ENCODE measurements around the gene FLG. TPM values are rescaled to one million over a fixed set of nuclear protein-coding genes. Genes with fewer than 3 reads are reported as not detected.
A peak's percentile ranks its signal among the peaks of the same experiment; 100 is the strongest.
"Not testable (repeated sequence)": the region's sequence is repeated elsewhere in the genome, so short reads cannot be mapped to it uniquely, and the experiment has no call there.

FLG gene
- total RNA-seq (2014; rRNA removed; shearing (Covaris generic)) = 0.03 TPM in 1 of 2 replicates, not detected in the other

DNA sequence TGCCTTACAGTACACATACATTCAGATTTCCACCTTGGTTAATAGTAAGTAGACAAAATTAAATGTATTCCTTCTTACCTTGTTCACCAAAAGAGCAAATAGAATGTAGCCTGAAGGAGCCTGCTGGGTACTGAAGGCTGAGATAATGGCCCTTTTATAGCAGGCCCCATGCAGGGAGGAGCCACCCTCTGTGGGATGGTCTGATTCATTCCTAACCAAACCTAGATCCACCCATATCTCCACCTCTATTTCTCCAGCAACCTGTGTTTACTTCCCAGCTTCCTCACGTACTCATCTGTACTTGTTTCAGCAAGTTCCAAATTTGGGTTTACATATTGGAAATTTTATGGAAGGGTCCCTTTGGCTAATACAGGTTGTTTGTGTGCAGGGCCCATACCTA is at the start of gene FLG:
Gene FLG (minus strand): TSS at position 129 of the 400 bp plus-strand sequence. CDS start 9,783 bp downstream, outside the sequence.
- peak; percentile 30 for DNase-seq (ENCODE audit: low spot score)

DNA sequence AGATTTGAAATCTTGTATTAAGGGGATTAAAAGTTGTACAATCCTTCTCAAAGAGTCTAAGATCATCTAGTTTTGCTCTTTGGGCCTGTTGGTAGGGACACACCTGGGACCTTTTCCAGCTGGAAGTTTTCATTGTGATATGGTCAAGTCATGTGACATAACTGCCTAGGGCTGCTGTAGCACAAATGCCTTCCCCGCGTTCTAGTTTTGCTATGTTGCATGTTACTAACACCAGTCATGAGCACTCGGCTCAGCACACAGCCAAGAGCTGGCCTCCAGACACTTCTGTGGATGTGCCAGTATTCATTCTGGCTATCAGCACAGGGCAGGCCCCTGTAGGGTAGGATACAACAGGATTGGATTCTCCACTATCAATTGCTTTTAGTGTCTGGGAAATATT is 49.4 kb upstream of the FLG start:
- no peak for DNase-seq (ENCODE audit: low spot score)

DNA sequence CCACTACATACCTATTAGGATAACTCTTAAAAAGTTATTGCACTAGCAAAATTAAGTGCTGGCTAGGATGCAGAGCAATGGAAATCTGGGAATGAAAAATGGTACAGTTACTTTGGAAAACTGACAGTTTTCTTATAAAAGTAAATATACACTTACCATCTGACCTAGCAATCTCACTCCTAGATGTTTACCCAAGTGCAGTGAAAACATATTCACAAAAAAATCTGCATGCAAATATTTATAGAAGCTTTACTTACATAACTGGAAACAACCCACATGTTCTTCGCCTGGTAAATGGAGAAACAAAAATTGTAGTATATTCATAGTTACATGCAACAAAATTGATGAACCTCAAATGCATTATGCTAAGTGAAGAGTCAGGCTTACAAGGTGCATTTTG is 47.6 kb upstream of the FLG start:
- no peak for DNase-seq (ENCODE audit: low spot score)

DNA sequence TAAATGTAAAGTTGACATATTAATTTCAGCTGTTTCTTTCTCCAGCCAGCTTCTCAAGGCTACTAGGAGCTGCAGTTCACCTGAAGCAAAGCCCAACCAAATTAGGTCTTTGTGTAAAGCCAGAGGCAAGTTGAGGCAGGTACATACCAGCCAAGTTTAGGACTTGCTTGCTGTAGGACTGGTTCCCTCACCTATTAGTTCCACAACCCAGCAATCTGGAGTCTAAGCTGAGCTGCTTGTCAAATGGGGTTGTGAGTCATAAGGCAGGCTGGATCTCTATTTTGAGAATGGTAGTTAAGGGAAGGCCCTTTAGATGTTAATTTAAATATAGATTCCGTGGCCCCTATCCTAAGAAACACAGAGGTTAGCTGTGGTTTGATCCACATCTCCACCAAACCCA is 42.4 kb upstream of the FLG start:
- no peak for DNase-seq (ENCODE audit: low spot score)

DNA sequence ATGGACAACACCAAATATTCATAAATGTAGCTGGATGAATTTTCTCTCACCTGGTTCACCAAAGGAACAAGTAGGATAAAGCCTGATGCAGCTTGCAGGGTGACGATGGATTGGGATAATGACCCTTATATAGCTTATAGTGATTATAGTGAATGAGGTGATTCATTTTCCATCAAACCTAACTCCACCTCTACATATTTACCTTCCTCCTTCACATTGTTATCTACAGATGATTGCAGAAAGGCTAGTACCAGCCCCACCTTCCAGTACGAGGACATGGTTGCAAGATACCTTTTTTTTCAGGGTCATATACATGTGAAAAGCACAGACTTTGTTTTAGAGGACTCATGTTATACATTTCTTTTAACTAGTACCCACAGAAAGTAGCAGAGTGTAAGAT is 34.9 kb upstream of the FLG start, which contains the start of gene FLG2:
Gene FLG2 (minus strand): TSS at position 101 of the 400 bp plus-strand sequence. CDS start 1,122 bp downstream, outside the sequence.
- no peak for DNase-seq (ENCODE audit: low spot score)

GRCh38 chr1:152356736-152357135 is 31.7 kb upstream of the FLG start:
- DNase-seq (ENCODE audit: low spot score) = no peak

GRCh38 chr1:152349611-152350010 is 24.6 kb upstream of the FLG start:
- DNase-seq (ENCODE audit: low spot score) = no peak

GRCh38 chr1:152348447-152348846 is 23.4 kb upstream of the FLG start:
- peak; percentile 25 for DNase-seq (ENCODE audit: low spot score)

- peak; percentile 93 for DNase-seq (ENCODE audit: low spot score)
Observed at GRCh38 chr1:152347116-152347728, 22.2 kb upstream of the FLG start.

DNA sequence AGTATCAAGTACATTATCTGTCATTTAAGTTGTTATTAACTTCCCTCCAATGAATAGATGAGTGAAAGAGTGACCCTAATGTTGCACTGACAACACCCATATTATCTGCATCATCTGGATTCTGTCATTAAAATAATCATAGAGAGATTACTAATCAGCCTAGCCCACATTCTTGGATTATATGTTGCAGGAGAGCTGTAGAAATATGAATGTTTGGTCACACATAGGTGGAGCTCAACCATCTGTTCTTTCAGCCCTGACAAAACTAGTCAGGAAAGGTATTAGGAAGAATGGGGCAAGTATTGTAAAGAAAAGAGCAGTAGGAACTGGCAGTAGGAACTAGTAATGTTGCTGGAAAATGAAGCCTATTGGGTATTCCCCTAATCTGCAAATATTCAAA is 19.4 kb upstream of the FLG start:
- no peak for DNase-seq (ENCODE audit: low spot score)

- no peak for DNase-seq (ENCODE audit: low spot score)
Observed at GRCh38 chr1:152343006-152343405, 18.0 kb upstream of the FLG start.

GRCh38 chr1:152335399-152335798 is 10.4 kb upstream of the FLG start:
- DNase-seq (ENCODE audit: low spot score) = no peak

DNA sequence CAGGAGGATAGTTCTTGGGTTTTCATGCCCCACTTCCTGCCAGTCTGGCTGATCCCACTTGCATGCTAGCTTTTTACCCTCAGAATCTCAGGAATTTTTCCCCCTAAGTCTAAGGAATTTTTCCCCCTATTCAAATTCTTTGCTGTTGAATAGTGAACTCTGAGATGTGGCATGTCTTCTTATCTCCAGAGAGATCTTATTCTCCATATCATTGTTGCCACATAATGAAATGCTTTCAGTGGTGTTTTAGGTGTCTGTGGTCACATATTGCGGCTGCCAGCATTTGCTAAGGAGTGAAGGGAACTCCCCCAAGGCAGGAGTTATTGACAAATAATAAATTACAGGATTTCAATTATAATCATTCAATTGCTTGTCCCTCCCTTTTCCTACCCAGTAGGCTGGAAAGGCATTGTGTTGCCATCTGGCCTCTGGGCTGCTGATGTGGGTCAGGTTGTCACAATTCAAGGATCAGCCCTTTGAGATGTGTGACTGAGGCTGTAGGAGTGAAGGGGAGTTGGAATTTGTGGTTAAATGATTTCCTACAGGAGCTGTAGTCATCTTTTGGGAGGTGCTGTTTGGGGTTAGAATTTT is 3.9 kb upstream of the FLG start:
- no peak for DNase-seq (ENCODE audit: low spot score)

DNA sequence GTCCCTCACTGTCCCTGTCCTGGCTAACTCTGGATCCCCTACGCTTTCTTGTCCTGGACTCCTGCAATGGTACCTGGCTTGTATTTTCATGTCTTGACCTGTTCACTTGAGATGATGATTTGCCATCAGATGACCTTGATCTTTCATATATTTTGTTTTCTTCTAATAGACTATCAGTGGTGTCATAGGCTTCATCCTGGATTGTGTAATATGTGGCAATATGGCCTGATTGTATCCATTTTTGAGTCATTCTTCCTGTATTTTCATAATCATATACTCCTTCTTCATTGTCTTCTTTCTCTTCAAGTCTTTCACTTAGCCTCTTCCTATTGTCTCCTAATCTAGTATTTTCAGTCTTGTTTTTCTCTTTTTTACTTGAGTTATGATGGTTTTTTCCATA is 11.1 kb downstream of the FLG start:
- DNase-seq (ENCODE audit: low spot score) = no peak

DNA sequence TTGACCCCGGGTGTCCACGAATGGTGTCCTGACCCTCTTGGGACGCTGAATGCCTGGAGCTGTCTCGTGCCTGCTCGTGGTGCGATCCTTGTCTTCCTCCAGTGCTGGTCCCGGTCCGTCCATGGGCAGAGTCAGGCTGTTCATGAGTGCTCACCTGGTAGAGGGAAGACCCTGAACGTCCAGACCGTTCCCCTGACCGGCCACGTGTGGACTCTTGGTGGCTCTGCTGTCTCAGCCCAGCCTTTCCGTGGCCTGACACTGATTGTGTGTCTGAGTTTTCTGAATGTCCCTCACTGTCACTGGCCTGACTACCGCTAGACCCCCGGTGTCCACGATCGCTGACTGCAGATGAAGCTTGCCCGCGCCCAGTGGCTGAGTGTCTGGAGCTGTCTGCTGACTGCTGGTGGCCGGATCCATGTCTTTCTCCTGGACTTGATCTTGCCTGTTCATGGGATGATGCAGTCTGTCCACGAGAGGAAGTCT is 11.7 kb downstream of the FLG start:
- no peak for DNase-seq (ENCODE audit: low spot score)

- not testable (repeated sequence) for DNase-seq (ENCODE audit: low spot score)
Observed at GRCh38 chr1:152312169-152312568, 12.9 kb downstream of the FLG start.

DNA sequence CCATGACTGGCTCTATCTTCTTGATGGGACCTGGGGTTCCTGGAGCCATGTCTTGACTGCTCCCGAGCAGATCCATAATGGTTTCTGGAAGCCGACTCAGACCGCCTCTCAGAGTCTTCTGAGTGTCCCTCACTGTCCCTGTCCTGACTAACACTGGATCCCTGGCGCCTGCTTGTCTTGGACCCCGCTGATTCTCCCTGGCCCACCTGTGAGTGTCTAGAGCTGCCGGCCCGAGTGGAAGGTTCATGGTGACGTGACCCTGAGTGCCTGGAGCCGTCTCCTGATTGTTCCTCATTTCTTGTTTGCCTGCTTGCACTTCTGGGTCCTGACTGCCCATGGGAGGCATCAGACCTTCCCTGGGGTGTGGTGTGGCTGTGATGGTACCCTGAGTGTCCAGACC is 15.1 kb downstream of the FLG start:
- no peak for DNase-seq (ENCODE audit: low spot score)

DNA sequence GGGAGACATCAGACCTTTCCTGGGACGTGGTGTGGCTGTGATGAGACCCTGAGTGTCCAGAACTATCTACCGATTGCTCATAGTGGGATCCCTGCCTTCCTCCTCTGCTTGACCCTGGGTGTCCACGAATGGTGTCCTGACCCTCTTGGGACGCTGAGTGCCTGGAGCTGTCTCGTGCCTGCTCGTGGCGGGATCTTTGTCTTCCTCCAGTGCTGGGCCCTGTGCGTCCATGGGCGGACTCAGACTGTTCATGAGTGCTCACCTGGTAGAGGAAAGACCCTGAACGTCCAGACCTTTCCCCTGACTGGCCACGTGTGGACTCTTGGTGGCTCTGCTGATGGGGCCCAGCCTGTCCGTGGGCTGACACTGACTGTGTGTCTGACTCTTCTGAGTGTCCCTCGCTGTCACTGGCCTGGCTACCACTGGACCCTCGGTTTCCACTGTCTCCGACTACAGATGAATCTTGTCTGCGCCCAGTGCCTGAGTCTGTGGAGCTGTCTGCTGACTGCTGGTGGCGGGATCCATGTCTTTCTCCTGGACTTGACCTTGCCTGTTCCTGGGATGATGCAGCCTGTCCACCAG is 15.6 kb downstream of the FLG start:
- DNase-seq (ENCODE audit: low spot score) = not testable (repeated sequence)

DNA sequence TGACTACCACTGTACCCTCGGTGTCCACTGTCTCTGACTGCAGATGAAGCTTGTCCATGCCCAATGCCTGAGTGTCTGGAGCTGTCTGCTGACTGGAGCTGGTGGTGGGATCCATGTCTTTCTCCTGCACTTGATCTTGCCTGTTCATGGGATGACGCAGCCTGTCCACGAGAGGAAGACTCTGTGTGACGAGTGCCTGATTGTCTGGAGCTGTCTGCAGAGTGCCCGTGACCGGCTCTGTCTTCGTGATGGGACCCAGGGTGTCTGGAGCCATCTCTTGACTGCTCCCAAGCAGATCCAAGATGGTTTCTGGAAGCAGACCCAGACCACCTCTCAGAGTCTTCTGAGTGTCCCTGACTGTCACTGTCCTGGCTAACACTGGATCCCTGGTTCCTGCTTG is 16.3 kb downstream of the FLG start:
- not testable (repeated sequence) for DNase-seq (ENCODE audit: low spot score)

- DNase-seq (ENCODE audit: low spot score) = not testable (repeated sequence)
Observed at GRCh38 chr1:152307970-152308369, 17.1 kb downstream of the FLG start.

DNA sequence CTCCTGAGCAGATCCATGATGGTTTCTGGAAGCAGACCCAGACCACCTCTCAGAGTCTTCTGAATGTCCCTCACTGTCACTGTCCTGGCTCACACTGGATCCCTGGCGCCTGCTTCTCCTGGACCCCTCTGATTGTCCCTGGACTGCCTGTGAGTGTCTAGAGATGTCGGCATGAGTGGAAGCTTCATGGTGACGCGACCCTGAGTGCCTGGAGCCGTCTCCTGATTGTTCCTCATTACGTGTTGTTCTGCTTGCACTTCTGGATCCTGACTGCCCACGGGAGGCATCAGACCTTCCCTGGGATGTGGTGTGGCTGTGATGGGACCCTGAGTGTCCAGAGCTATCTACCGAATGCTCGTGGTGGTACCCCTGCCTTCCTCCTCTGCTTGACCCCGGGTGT is 18.9 kb downstream of the FLG start:
- DNase-seq (ENCODE audit: low spot score) = not testable (repeated sequence)

GRCh38 chr1:152304773-152305172 is 20.3 kb downstream of the FLG start:
- not testable (repeated sequence) for DNase-seq (ENCODE audit: low spot score)

All from HT-29 (cell line).